UCSD-AML1 (cell line): Measurements from ENCODE around the gene ERG.

Source experiments
- DNase-seq: peaks from one replicate; lab custom pipeline; 2025; ENCODE audit not compliant: unreplicated experiment; lab: John Stamatoyannopoulos, UW

The ERG gene

GRCh38 chr21:38436341-38436740, 61.9 kb downstream of the ERG start:
- no peak for DNase-seq

- DNase-seq, result no peak
Observed at GRCh38 chr21:38434913-38435533, 63.3 kb downstream of the ERG start.

DNA sequence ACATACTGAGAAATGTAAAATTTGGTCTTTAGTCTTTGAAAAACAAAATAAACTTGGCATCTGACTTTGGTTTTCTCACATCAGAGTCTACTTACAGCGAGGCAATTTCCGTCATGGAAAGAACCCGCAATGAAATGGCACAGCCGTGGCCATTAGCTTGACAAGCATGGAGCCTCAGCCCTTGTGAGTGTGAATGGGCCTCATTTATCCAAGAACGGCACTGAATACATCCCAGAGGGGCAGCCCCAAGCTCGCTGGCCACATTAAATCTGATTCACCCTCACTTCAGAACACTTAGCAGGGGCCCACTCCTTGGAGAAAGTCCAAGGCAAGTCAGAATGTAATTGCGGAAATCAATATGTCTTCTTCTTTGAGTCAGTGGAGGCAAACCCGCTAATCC, 64.8 kb downstream of the ERG start:
- DNase-seq, result no peak

DNA sequence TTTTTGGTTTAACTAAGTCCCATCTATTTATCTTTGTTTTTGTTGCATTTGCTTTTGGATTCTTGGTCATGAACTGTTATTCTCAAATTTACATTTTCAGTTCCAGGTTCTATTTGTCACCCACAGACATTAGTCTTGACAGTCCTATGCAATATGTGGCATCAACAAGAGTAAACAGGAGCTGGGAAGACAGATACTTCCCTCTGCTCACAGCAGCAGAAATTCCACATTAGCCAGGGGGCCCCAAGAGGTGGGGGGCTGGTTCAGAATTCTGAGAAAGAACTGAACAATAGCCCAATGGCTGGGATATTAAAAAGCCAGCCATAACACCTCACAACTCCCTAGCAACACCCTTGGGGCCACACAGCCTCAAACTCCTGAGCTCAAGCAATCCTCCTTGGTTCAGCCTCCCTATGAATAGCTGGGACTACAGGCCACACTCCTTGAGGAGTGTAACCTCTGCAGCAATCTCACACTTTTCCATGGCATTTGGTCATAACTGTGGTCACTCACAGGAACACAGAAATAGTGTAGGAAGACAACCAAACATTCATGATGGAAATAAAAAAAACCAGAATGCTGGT, 67.8 kb downstream of the ERG start:
- DNase-seq, result no peak

- no peak for DNase-seq
Observed at GRCh38 chr21:38429011-38429410, 69.3 kb downstream of the ERG start.

DNA sequence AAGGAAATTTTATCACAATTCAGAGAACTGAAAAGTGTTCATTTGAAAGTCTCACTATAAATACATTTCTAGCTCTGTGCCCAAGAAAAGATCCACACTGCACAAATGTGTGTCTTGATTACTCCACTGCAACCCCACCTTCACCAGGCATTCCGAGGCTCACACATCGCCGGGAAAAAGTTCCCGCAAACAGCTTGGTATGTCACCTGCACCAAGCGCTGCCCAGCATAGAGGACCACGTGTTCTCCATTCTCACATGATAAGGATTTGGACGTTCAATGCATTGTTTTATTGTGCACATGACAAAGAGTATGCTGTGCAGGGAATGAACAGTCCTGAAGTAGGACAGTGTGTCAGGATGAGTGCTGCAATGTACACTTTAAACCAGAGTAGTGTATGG, 70.1 kb downstream of the ERG start:
- DNase-seq, result no peak

GRCh38 chr21:38424305-38425019, 73.8 kb downstream of the ERG start:
- DNase-seq, result no peak

GRCh38 chr21:38422082-38422481, 76.2 kb downstream of the ERG start:
- DNase-seq, result no peak

GRCh38 chr21:38420140-38420539, 78.1 kb downstream of the ERG start:
- no peak for DNase-seq

DNA sequence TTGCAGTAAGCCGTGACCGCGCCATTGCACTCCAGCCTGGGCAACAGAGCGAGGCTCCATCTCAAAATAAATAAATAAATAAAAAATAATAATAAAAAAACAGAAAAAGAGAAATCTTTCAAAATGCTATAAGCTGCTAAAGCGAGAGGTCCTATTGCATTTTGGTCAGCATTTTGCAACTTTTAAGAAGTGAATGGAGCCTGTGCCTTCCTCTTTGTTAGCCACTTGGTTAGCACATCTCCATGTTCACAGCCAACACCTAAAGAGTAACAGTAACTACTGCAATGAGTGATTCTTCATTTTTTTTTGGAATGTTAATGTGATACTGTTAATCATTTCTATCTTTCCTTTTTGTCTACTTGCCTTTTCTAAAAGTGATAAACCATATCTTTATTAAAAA, 80.6 kb downstream of the ERG start:
- no peak for DNase-seq

- DNase-seq, result no peak
Observed at GRCh38 chr21:38416791-38417190, 81.5 kb downstream of the ERG start.

DNA sequence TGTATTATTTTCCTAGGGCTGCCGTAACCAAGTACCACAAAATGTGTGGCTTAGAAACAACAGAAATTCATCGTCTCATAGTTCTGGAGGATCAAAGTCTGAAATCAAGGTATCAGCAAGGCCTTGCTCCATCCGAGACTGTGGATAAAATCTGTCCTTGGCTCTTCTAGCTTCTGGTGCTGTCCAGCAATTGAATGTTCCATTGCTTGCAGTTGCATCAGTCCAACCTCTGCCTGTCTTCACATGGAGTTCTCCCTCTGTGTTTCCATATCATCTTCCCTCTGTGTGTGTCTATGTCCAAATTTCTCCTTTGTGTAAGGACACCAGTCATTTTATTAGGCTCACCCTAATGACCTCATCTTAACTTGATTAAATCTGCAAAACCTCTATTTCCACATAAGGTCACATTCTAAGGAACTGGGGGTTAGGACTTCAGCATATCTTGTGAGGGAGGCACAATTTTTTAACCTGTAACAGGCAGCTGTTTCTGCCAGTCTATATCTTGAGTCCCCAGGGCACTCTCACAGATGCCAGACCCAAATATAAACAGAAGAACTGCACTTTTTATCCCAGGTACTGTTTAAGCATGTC, 84.2 kb downstream of the ERG start:
- no peak for DNase-seq

- DNase-seq, result no peak
Observed at GRCh38 chr21:38410466-38410865, 87.8 kb downstream of the ERG start.

GRCh38 chr21:38409907-38410306, 88.4 kb downstream of the ERG start:
- no peak for DNase-seq

DNA sequence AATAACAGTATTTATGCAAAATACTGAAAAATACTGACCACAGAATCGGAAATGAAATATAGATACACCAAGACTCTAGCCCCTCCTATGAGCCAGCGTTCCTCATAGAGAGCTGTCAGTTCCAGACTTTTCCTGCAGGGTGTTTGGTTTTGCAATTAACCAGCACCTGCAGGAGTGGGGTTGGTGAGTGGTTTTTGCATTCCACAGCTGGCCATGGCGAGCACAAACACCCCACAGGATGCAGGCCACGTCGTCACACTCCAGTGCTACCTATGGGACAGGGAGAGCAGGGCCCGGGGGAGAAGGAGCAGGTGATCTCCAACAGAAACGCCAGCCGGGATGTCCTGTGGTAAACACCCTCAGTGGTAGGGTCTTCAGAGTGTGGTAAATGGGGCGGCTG, 94.1 kb downstream of the ERG start:
- no peak for DNase-seq

DNA sequence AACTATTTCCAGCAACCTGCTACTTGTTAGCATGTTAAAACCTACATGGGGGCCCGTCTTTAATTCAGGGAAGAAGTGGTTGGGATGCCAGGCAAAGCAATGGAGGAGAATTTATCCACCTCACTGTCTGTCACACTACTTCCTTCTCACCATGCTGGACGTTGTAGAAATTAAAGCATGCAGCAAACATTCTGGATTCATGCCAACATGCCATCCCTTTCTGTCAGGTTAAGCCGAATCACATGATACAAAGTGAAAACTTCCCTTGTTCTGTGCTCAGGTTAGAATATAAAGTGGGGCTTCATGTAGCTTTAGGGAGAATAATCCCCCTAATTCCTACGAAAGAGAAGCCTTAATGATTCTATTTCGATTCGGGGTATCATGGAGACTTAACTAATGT, 95.5 kb downstream of the ERG start:
- no peak for DNase-seq

DNA sequence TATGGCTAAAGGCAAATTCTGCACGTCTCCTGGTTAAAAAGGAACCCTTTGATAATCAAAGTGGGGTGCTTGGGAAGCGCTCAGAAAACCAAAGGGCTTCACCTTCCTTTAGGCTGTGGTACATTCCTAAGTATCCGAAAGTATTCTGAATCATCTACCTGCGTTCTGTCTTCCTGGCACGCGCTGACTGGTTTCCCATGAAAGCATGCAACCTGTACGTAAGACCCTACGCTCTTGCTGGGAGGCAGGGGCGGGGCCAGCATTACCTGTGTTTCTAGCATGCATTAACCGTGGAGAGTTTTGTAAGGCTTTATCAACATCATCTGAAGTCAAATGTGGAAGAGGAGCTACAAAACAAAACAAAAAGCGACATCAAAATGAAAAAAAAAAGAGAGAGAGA, 96.0 kb downstream of the ERG start:
- no peak for DNase-seq

GRCh38 chr21:38401191-38401926, 96.9 kb downstream of the ERG start:
- no peak for DNase-seq

DNA sequence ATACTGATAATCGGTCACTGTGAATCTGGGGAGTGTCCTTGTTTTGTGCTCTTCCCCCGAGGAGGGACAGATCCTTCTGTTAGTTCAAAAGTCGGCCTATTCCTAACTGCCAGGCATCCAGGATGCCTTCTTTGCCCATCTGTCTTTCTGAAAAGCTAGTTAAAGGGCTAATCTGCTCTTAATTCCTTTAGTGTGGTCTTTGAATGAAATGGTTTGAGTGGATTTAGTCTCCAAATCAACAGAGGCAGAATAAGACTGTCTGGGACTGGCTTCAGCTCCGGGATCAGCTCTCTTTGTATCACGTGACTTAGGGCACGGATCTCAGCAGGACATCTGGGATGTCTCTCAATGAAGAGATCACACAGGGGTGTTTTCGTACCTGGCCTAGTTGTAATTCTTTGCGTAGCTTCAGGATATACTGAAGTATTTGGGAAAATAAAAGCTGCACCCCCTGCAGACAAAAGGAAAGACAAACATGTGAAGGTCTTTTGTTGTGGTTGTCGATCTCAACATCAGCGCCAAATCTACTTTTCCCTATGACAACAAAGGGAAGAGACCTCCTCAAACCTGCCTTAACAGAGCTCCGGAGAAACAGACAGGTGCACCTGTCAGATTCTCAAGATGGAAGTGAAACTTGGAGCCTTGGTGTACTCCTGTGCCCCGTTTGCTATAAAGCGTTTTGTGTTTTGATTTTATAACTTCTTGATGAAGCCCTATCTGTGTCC, 97.9 kb downstream of the ERG start:
- no peak for DNase-seq

DNA sequence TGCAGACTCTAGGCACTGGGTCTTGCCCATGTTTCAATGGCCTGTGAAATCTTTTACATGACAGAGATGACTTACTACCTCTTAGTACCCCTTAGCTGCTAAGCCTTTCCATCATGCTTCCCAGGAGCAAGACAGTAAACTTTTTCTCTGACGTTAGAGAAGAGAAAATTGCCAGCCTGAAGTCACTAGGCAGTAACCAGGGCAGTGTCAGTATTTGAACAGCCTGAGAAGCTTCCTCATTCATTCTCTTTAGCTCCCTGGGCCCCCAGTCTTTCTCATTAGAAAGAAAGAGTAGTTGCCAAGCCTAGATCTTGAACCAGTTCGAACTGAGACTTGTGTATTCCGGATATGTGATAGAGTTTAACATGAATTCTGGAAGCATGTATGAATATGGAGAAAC, 99.2 kb downstream of the ERG start:
- DNase-seq, result no peak

- DNase-seq, result no peak
Observed at GRCh38 chr21:38396325-38396724, 102.0 kb downstream of the ERG start.
